ENCODE data around the gene LIMK2.
"Not testable (repeated sequence)": the region's sequence is repeated elsewhere in the genome, so short reads cannot be mapped to it uniquely, and the experiment has no call there.

The LIMK2 gene

GRCh38 chr22:31211482-31211861 lies 626 bp upstream of the LIMK2 start:
- no peak for DNase-seq (ENCODE audit: low read depth, low spot score)

GRCh38 chr22:31212783-31213629 lies 908 bp downstream of the LIMK2 start:
- DNase-seq (ENCODE audit: low read depth, low spot score): no peak

- DNase-seq (ENCODE audit: low read depth, low spot score): no peak
Measured at GRCh38 chr22:31215018-31215535, 3.0 kb downstream of the LIMK2 start.

- DNase-seq (ENCODE audit: low read depth, low spot score): no peak
Measured at GRCh38 chr22:31218565-31219262, 6.6 kb downstream of the LIMK2 start.

GRCh38 chr22:31221084-31221483 lies 9.0 kb downstream of the LIMK2 start:
- DNase-seq (ENCODE audit: low read depth, low spot score): no peak

- no peak for DNase-seq (ENCODE audit: low read depth, low spot score)
Measured at GRCh38 chr22:31222736-31223135, 10.6 kb downstream of the LIMK2 start.

- DNase-seq (ENCODE audit: low read depth, low spot score): no peak
Measured at GRCh38 chr22:31223786-31224191, 11.7 kb downstream of the LIMK2 start.

- not testable (repeated sequence) for DNase-seq (ENCODE audit: low read depth, low spot score)
Measured at GRCh38 chr22:31224691-31225090, 12.6 kb downstream of the LIMK2 start.

GRCh38 chr22:31227186-31227585 lies 15.1 kb downstream of the LIMK2 start:
- no peak for DNase-seq (ENCODE audit: low read depth, low spot score)

- no peak for DNase-seq (ENCODE audit: low read depth, low spot score)
Measured at GRCh38 chr22:31229402-31230079, 17.4 kb downstream of the LIMK2 start.

GRCh38 chr22:31230155-31230870 lies 18.2 kb downstream of the LIMK2 start:
- no peak for DNase-seq (ENCODE audit: low read depth, low spot score)

- no peak for DNase-seq (ENCODE audit: low read depth, low spot score)
Measured at GRCh38 chr22:31230871-31231621, 18.9 kb downstream of the LIMK2 start.

- DNase-seq (ENCODE audit: low read depth, low spot score): no peak
Measured at GRCh38 chr22:31233001-31233400, 20.9 kb downstream of the LIMK2 start.

- no peak for DNase-seq (ENCODE audit: low read depth, low spot score)
Measured at GRCh38 chr22:31235081-31235480, 23.0 kb downstream of the LIMK2 start.

- DNase-seq (ENCODE audit: low read depth, low spot score): not testable (repeated sequence)
Measured at GRCh38 chr22:31236044-31236443, 23.9 kb downstream of the LIMK2 start.

GRCh38 chr22:31238057-31238456 lies 26.0 kb downstream of the LIMK2 start:
- no peak for DNase-seq (ENCODE audit: low read depth, low spot score)

GRCh38 chr22:31239771-31240370 lies 27.8 kb downstream of the LIMK2 start:
- DNase-seq (ENCODE audit: low read depth, low spot score): no peak

- no peak for DNase-seq (ENCODE audit: low read depth, low spot score)
Measured at GRCh38 chr22:31241200-31241599, 29.1 kb downstream of the LIMK2 start.

GRCh38 chr22:31241936-31242335 lies 29.8 kb downstream of the LIMK2 start:
- no peak for DNase-seq (ENCODE audit: low read depth, low spot score)

GRCh38 chr22:31243339-31244045 lies 31.4 kb downstream of the LIMK2 start:
- no peak for DNase-seq (ENCODE audit: low read depth, low spot score)
